ENCODE results near the gene CPA2.
A peak's percentile ranks its signal among the peaks of the same experiment; 100 is the strongest.

The CPA2 gene

GRCh38 chr7:130276796-130277762, 10.4 kb downstream of the CPA2 start:
- H3K4me3 ChIP-seq (ENCODE audit: low read depth, low read length) = no peak overlapping the region
- no peak for DNase-seq (ENCODE audit: low read depth)
- TF ChIP-seq MAX (IDR thresholded peaks at IDR 0.05; ENCODE audit: low read depth, low read length) (no peak), CTCF (IDR thresholded peaks at IDR 0.05; ENCODE audit: low read depth, low read length) (no peak), POLR2A (IDR thresholded peaks at IDR 0.05; ENCODE audit: extremely low read depth, insufficient read length) (no peak), MYC (IDR thresholded peaks at IDR 0.05; ENCODE audit: low read depth, low read length) (no peak)

- TF ChIP-seq CTCF (IDR thresholded peaks at IDR 0.05; ENCODE audit: low read depth, low read length) (peak; percentile 12), MYC (IDR thresholded peaks at IDR 0.05; ENCODE audit: low read depth, low read length) (no peak), POLR2A (IDR thresholded peaks at IDR 0.05; ENCODE audit: extremely low read depth, insufficient read length) (no peak)
- H3K4me3 ChIP-seq (ENCODE audit: low read depth, low read length) = no peak overlapping the region
- DNase-seq (ENCODE audit: low read depth) = peak; percentile 42
Measured at GRCh38 chr7:130277763-130278643, 11.3 kb downstream of the CPA2 start.

GRCh38 chr7:130278860-130279259, 12.2 kb downstream of the CPA2 start:
- no peak overlapping the region for H3K4me3 ChIP-seq (ENCODE audit: low read depth, low read length)
- DNase-seq (ENCODE audit: low read depth) = no peak
- TF ChIP-seq MAX (IDR thresholded peaks at IDR 0.05; ENCODE audit: low read depth, low read length) = no peak
- TF ChIP-seq POLR2A (IDR thresholded peaks at IDR 0.05; ENCODE audit: extremely low read depth, insufficient read length) = no peak
- no peak for TF ChIP-seq MYC (IDR thresholded peaks at IDR 0.05; ENCODE audit: low read depth, low read length)
- no peak for TF ChIP-seq CTCF (IDR thresholded peaks at IDR 0.05; ENCODE audit: low read depth, low read length)

- no peak overlapping the region for H3K4me3 ChIP-seq (ENCODE audit: low read depth, low read length)
- no peak for DNase-seq (ENCODE audit: low read depth)
- TF ChIP-seq POLR2A (IDR thresholded peaks at IDR 0.05; ENCODE audit: extremely low read depth, insufficient read length) (no peak), CTCF (IDR thresholded peaks at IDR 0.05; ENCODE audit: low read depth, low read length) (no peak), MYC (IDR thresholded peaks at IDR 0.05; ENCODE audit: low read depth, low read length) (no peak), MAX (IDR thresholded peaks at IDR 0.05; ENCODE audit: low read depth, low read length) (no peak)
Measured at GRCh38 chr7:130279286-130279685, 12.6 kb downstream of the CPA2 start.

GRCh38 chr7:130279906-130280305, 13.2 kb downstream of the CPA2 start:
- no peak for DNase-seq (ENCODE audit: low read depth)
- no peak for TF ChIP-seq POLR2A (IDR thresholded peaks at IDR 0.05; ENCODE audit: extremely low read depth, insufficient read length)
- TF ChIP-seq CTCF (IDR thresholded peaks at IDR 0.05; ENCODE audit: low read depth, low read length) = no peak
- no peak for TF ChIP-seq MAX (IDR thresholded peaks at IDR 0.05; ENCODE audit: low read depth, low read length)
- no peak for TF ChIP-seq MYC (IDR thresholded peaks at IDR 0.05; ENCODE audit: low read depth, low read length)
- no peak overlapping the region for H3K4me3 ChIP-seq (ENCODE audit: low read depth, low read length)
